Measurements from ENCODE around the gene MTCH1.
A peak's percentile ranks its signal among the peaks of the same experiment; 100 is the strongest.

Gene MTCH1

GRCh38 chr6:36924778-36925374, 61.1 kb downstream of the MTCH1 start:
- no peak for DNase-seq

DNA sequence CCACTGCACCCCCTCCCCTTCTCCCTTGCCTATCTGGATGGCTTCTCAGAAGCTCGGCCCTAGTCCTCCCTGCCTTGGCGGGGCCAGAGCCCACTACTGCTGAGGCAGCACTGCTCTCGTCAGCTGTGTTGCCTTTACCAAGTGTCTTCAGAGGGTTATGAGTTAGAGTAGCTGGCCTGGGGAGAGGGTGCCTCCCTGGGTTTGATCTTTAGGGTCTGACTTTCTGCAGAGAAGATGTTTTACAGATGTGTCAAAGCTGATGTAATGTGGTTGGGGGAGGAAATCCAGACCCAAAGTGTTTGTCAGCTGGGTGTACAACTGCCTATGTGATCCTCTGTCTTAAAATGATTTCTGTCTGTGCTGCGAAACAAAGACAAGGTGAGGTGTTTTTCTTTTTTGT, 61.9 kb downstream of the MTCH1 start:
- DNase-seq, result peak; percentile 69

- DNase-seq, result no peak
These were observed 65.5 kb downstream of the MTCH1 start for GRCh38 chr6:36920546-36920945.

DNA sequence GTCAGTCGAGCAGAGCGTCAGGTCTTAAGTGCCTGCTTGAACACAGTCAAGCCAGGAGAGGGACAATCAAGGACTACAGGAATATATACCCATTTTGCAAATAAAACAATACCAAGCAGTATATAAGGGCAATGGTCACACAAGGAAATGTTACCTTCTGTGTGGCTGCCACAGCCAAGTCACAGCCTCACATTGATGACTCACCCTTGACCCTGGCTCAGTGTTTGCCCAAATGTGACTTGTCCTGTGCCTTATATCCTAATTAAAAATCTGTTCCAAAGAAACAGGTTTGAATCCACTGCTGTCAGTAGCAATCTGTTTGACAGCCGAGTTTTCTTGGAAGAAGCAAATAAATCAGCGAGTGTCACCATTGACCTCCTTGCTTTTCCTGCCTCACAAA, 65.9 kb downstream of the MTCH1 start:
- no peak for DNase-seq
